Ascending aorta (tissue), 2 donors: ENCODE measurements around the gene ZDHHC3. TPM values are rescaled to one million over a fixed set of nuclear protein-coding genes. Genes with fewer than 3 reads are reported as not detected.

Experiments used
- DNase-seq, 2 donors: peaks; one replicate each; pipeline ENCODE4 v3.0.0-alpha.2; 2019; ENCODE audit warnings: low spot score in 2 of 2
- H3K27ac ChIP-seq, 2 donors: fragments of 200-600 bp; sonication (generic); one replicate each; pipeline ENCODE4 v1.5.1; 2016 to 2017; ENCODE audit warnings: mild to moderate bottlenecking in 1 of 2
- H3K27me3 ChIP-seq: fragments of 200-600 bp; sonication (generic); one replicate; pipeline ENCODE4 v1.5.1; 2017
- H3K36me3 ChIP-seq, 2 donors: fragments of 200-600 bp; sonication (generic); one replicate each; pipeline ENCODE4 v1.5.1; 2016
- H3K4me1 ChIP-seq, 2 donors: fragments of 200-600 bp; sonication (generic); one replicate each; pipeline ENCODE4 v1.5.1; 2016 to 2017; ENCODE audit warnings: mild to moderate bottlenecking in 1 of 2
- H3K4me3 ChIP-seq, 2 donors: fragments of 200-600 bp; sonication (generic); one replicate each; pipeline ENCODE4 v1.5.1; 2016 to 2017; ENCODE audit warnings: mild to moderate bottlenecking in 1 of 2
- H3K9me3 ChIP-seq, 2 donors: fragments of 200-600 bp; sonication (generic); one replicate each; pipeline ENCODE4 v1.5.1; 2016
- CTCF ChIP-seq, 3 experiments: fragments of 200-600 bp in 2 of 3; fragments of 450-650 bp in 1 of 3; sonication (generic) in 2 of 3; IDR thresholded peaks; one replicate each; pipeline ENCODE4 v1.5.1; 2016 to 2019; ENCODE audit warnings: antibody characterized with exemption in 3 of 3, mild to moderate bottlenecking in 1 of 3, moderate library complexity in 1 of 3
- intact Hi-C: fragments of 100-400 bp; cut with DNase I; formaldehyde crosslinking; loops from one replicate; pipeline ENCODE4 v1.15.1; 2023
- total RNA-seq: library from RNA; depleted of rRNA; stranded (reverse); fragments of >200 nt; gene quantifications from one replicate; pipeline ENCODE4 v1.1.0, GENCODE V29; 2016

Gene ZDHHC3
- total RNA-seq, 1 donor from 2014 or later: 67.8 TPM

DNA sequence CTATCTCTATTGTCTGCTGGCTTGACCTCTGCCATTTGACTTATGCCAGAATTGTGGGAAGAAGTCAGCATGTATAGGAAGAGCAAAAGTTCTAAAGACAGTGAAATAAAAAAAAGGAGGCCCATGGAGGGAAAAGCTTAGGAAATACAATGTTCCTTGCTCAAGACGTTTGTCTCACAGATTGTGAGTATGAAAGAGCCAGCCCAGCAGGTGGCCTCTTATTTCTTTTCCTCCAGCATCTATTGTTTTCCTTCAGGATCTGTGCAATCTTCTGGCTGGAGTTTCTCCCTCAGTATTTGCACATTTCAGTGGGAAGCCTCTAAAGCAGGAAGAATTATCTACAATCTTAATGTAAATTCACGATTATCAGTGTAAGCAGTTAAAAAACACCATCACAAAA, 43.7 kb downstream of the ZDHHC3 start:
- H3K4me1 ChIP-seq: no peaks in the 10 kb centered on the region
- no peak overlapping the region for H3K27ac ChIP-seq
- peaks cover 35 to 57% of the 10 kb centered on the region in 2 donors for H3K36me3 ChIP-seq
- no peak for TF ChIP-seq CTCF (IDR thresholded peaks at IDR 0.05)
- no peak for DNase-seq
- H3K9me3 ChIP-seq: no peaks in the 10 kb centered on the region
- H3K4me3 ChIP-seq: no peak overlapping the region
- H3K27me3 ChIP-seq: no peaks in the 10 kb centered on the region
- intact Hi-C loops: no loop called here

GRCh38 chr3:44931791-44932190, 44.2 kb downstream of the ZDHHC3 start:
- no peak overlapping the region for H3K4me3 ChIP-seq
- no peaks in the 10 kb centered on the region for H3K27me3 ChIP-seq
- no peaks in the 10 kb centered on the region for H3K9me3 ChIP-seq
- H3K4me1 ChIP-seq: no peaks in the 10 kb centered on the region
- H3K27ac ChIP-seq: no peak overlapping the region
- H3K36me3 ChIP-seq: peaks cover 33 to 62% of the 10 kb centered on the region in 2 donors
- no peak for TF ChIP-seq CTCF (IDR thresholded peaks at IDR 0.05)
- intact Hi-C loops: no loop called here
- DNase-seq: no peak

GRCh38 chr3:44930911-44931310, 45.1 kb downstream of the ZDHHC3 start:
- intact Hi-C loops: no loop called here
- Histone ChIP-seq H3K36me3 (peaks cover 33 to 70% of the 10 kb centered on the region in 2 donors), H3K4me1 (no peaks in the 10 kb centered on the region), H3K4me3 (no peak overlapping the region), H3K9me3 (no peaks in the 10 kb centered on the region), H3K27ac (no peak overlapping the region), H3K27me3 (no peaks in the 10 kb centered on the region)
- no peak for TF ChIP-seq CTCF (IDR thresholded peaks at IDR 0.05)
- no peak for DNase-seq

DNA sequence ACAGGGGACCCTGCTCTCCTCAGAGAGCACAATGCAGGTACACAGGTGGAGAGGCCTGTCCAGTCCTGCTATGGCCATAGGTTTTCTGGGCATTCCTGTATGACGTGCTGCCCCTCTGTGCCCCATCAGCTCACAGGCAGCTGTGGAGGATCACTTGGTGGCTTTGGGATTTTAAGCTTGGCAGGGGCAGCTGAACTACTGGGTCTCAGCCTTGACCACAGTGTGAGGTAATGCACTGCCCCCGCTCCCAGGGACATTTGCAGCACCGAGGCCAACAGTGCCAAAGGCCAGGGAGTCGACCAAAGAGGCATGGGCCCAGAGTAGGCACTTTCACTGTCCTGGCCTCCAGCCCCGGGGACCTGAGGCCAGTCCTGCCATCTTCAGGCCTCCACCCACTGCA, 46.2 kb downstream of the ZDHHC3 start:
- no peak for TF ChIP-seq CTCF (IDR thresholded peaks at IDR 0.05)
- no peak overlapping the region for H3K27ac ChIP-seq
- intact Hi-C loops: no loop called here
- H3K27me3 ChIP-seq: no peaks in the 10 kb centered on the region
- no peaks in the 10 kb centered on the region for H3K4me1 ChIP-seq
- H3K4me3 ChIP-seq: no peak overlapping the region
- no peaks in the 10 kb centered on the region for H3K9me3 ChIP-seq
- peaks cover 33 to 76% of the 10 kb centered on the region in 2 donors for H3K36me3 ChIP-seq
- no peak for DNase-seq

GRCh38 chr3:44927371-44927770, 48.6 kb downstream of the ZDHHC3 start:
- peaks cover 20 to 65% of the 10 kb centered on the region in 2 donors for H3K36me3 ChIP-seq
- intact Hi-C loops: no loop called here

More at GRCh38 chr3:44927371-44927770, 48.6 kb downstream of the ZDHHC3 start:
- Histone ChIP-seq H3K4me3 (no peak overlapping the region), H3K27ac (no peak overlapping the region), H3K27me3 (no peaks in the 10 kb centered on the region), H3K9me3 (no peaks in the 10 kb centered on the region), H3K4me1 (no peaks in the 10 kb centered on the region)
- TF ChIP-seq CTCF (IDR thresholded peaks at IDR 0.05): no peak
- DNase-seq: no peak
